GM18519 (cell line): Measurements from ENCODE around the gene SLC37A1.

ENCODE experiments used
- ATAC-seq: cut with Tn5 transposase; IDR thresholded peaks from one replicate; pipeline ENCODE4 v1.9.1; 2021; ENCODE audit warnings: mild to moderate bottlenecking, moderate library complexity; ENCODE audit not compliant: unreplicated experiment, low FRiP score

The SLC37A1 gene

DNA sequence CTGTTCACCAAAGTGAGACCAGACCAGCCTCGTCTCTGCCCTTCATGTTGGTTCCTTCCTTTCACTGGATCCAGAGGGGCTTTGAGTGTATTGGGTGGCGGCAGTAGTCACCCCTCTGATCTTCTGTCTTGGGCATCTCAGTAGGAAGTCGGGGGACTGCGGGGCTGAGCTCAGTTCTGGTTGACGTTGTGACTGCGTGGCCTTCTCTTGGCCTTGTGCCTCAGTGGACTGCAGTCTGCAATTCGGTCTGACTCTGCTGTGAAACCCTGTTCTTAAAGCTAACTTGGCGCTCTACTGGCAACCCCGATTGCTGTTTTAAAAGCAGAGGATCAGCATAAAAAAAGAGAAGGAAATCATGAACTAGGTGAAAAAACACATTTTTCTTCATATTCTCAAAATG, 56.7 kb downstream of the SLC37A1 start:
- no peak for ATAC-seq

GRCh38 chr21:42570841-42571387, 57.3 kb downstream of the SLC37A1 start:
- no peak for ATAC-seq

DNA sequence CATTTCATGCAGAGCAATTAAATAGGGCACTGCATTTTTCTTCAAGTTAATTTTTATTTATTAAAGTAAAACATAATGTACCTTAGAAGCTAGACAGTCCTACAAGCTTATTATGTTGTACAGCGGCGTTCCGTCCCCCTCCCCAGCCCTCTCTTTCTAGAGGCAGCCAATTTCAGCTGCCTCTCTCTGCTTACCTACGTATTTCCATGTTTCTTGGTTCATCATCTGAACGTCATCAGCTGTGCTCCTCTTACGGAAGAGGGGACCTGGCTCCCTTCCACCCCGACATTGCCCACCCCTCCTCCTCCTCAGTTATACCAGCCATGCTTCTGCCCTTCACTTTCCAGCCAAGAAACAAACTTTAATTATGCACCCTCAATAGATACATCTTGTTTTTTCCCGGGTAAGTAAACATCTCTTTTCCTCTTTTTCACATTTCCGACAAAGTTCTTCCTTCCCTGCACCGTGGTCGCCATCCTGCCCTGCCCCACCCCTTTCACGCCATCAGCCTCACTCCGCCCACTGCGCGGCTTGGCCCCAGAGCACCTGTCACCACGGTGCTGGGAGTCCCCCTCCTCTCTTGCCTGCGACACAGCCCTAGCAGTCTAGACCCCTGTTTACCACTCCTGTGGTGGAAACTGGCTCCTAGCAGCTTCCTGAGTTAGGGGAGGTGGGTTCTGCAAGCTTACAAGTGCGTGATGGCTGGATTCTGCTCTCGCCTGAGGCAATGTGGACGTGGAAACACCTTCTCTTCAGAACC, 57.9 kb downstream of the SLC37A1 start:
- no peak for ATAC-seq

- ATAC-seq = no peak
These were observed 59.3 kb downstream of the SLC37A1 start for GRCh38 chr21:42572906-42573495.

DNA sequence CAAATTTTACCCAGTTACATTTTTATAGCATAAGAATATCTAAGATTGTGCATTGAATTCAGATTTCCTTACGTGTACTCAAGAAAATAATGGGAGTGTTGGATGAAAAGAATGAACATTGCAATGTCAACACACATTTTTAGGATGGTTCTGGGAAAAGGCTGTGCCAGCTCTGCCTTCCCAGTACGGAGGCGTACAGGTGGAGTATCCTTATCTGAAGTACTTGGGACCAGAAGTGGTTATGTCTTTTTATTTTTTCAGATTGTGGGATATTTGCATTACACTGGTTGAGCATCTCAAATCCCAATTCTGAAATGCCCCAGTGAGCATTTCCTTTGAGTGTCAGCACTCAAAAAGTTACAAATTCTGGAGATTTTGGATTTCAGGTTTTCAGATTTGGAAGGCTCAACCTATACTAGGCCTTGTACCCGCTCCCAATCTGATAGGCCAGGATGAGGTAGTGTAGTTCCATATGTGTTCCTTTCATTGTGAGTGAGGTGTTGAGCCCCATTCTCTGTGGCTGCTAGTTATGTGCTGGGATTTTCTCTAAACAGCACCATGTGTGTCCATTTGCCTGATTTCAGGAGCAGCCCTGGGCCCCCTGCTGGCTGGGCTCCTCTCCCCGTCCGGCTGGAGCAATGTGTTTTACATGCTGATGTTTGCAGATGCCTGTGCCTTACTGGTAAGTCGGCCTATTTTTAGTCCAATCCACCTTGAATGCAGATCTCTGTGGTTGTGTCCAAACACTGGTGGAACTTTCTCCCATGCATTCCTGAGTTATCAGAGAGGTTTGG, 60.8 kb downstream of the SLC37A1 start:
- ATAC-seq = no peak

DNA sequence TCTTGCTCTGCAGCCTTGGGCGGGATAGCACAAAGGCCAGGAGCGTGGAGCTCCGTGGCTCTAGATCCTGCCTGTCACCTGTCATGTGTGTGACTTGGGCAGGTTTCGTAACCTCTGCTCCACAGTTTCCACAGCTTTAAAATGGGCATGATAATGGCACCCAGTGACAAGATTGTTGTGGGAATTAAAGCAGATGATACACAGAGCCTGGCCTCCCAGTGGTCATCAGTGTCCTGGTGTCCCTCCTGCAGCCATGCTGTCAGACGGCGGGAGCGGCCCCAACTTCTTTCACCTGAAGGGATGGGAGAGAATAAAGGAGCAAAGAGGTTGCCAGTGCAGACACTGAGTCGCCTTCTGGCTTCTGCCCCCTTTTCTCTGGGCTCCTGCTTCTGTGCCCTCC, 61.5 kb downstream of the SLC37A1 start:
- ATAC-seq = no peak

DNA sequence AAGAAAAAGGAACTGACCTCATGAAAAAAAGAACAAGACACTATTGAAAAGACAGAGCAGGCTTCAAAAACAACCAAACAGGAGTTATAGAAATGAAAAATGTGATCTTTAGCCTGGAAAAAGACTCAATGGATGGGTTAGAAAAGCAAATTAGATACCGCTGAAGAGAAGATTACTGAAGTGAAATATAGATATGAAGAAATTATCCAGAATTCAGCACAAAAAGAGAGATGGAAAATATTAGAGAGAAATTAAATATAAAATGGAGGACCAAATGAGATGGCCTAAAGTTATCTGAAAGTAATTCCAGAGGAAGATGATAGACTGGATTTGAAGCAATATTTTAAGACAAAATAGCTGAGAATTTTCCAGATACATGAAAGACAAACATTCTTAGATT, 63.0 kb downstream of the SLC37A1 start:
- ATAC-seq = no peak

DNA sequence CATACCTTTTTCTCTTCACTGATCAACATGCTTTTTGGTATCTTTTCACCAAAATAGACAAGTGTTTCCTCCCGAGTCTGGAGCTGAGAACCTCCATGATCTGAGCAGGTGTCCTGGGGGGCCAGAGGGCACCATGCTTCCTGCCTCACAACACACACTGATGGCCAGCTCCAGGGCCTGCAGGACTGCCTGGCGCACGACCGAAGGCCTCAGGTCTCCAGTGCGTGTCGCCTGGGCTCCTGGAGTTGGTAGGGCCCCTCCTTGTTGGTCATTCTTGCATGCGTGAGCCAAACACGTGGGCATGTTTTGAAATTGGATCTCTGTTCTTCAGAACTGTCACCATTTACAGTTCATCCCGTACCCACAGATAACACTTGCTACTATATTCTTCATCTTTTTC, 64.4 kb downstream of the SLC37A1 start:
- ATAC-seq = no peak

DNA sequence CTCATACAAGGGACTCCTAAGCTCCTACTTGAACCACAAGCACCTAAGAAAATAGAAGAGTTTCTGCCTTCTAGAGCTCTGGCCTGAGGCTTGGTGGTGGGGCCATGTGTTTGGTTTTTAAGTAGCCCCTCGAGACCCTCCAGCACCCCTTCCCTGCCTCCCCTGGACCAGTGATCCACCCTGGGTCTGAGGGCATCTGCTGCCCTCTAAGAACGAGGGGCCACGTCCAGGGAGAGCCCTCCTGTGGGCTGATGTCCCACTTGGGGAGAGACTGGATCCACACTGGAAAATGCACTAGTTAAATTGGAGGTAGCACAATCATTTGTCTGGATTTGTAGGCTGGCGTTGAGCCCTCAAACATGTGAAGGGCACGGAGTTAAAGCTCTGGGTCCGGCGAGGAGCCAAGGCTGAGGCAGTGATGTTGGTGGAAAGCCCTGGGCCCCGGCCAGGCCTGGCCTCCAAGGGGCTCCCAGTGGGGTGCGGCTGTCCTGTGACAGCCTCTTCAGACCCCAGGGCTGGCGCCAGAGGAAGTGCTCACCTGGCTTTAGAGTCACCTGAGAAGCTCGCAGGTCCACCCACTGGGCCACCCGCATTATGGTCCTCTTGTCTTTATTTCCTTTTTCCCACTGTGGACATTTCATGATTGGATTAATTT, 65.2 kb downstream of the SLC37A1 start:
- ATAC-seq = no peak

- ATAC-seq = no peak
These were observed 65.9 kb downstream of the SLC37A1 start for GRCh38 chr21:42579456-42580075.

GRCh38 chr21:42580076-42580792, 66.6 kb downstream of the SLC37A1 start:
- no peak for ATAC-seq

- ATAC-seq = no peak
These were observed 67.2 kb downstream of the SLC37A1 start for GRCh38 chr21:42580793-42581321.

- no peak for ATAC-seq
These were observed 67.8 kb downstream of the SLC37A1 start for GRCh38 chr21:42581336-42581992.

DNA sequence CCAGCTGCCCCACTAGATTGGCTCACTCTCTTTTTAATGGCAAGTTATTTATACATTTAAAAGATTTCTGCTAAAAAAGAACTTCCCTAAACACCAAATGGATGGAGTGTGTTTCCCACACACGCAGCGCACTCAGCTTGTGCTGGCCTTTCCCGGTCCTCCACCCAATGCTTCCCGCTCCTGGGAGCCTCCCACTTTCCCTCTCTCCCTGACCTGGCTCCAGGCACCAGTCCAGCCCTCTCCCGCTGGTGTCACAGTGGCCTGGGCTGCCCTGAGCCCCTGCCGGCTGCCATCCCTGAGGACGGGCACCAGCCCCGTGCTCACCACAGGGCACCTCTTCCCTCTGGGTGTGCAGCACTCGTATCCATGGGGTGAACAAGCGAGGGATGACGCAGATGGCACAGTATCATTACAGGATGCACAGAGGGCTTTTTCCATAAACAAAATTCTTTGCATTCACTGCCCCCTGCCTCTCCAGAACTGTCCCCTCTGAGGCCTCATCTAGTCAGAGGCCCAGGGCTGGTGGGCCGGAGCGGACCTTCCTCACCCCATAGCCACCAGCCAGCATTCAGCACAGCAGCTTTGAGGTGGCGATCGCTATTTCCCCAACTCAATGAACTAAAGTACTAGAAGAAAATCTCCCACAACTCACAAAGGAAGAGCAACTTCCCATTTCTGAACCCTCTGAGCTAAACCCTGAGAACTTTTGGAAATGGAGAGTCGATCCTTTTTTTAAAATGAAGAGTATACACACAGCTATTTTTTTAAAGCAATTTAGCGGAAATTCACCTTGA, 68.5 kb downstream of the SLC37A1 start:
- no peak for ATAC-seq

- no peak for ATAC-seq
These were observed 69.3 kb downstream of the SLC37A1 start for GRCh38 chr21:42582787-42583476.

- ATAC-seq = no peak
These were observed 70.0 kb downstream of the SLC37A1 start for GRCh38 chr21:42583477-42584295.

DNA sequence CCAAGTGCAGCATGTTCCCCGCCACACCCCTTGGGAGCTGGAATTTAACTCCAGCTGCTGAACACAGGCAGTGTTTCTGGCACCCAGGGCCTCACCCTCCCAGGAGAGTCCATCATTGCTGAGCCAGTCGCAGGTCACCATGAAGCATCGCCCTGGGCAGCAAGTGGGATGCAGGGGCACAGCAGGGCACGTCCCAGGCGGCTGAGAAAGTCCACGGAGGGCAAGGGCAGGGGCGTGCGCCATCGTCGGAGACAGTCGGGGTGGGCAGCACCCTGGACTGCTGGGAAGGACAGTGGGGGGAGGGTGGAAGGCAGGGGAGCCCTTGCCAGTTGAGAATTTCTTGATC, 70.6 kb downstream of the SLC37A1 start:
- ATAC-seq = no peak
